CD4-positive, CD25-positive, alpha-beta regulatory T cell (primary cell): Measurements from ENCODE around the gene ALDH1A2. TPM values are rescaled to one million over a fixed set of nuclear protein-coding genes. Genes with fewer than 3 reads are reported as not detected.

Experiments
- ATAC-seq, 2 donors: fragments of 150-1000 bp; cut with Tn5 transposase; one replicate each; pipeline ENCODE4 v1.10.0; 2021; ENCODE audit warnings: low read depth in 2 of 2, moderate number of reproducible peaks in 2 of 2, moderate library complexity in 1 of 2
- DNase-seq, 3 donors: peaks; one replicate each; pipeline versions ENCODE4 v3.0.0 to v3.0.0-alpha.2; 2012 to 2022; ENCODE audit warnings: mixed read lengths in 1 of 3
- H3K27ac ChIP-seq: one replicate; pipeline ENCODE4 v1.7.0; 2013; ENCODE audit warnings: mild to moderate bottlenecking, low read length; ENCODE audit not compliant: insufficient read depth, poor library complexity, severe bottlenecking
- H3K27me3 ChIP-seq: one replicate; pipeline ENCODE4 v1.7.0; 2013; ENCODE audit warnings: low read length; ENCODE audit not compliant: control insufficient read depth, insufficient read depth
- H3K36me3 ChIP-seq: one replicate; pipeline ENCODE4 v1.7.0; 2013; ENCODE audit warnings: mild to moderate bottlenecking, low read length, moderate library complexity; ENCODE audit not compliant: control insufficient read depth, insufficient read depth
- H3K4me1 ChIP-seq: 2 replicates; pipeline ENCODE4 v1.7.0; 2013; ENCODE audit warnings: mild to moderate bottlenecking, low read length; ENCODE audit not compliant: insufficient read depth, control insufficient read depth, poor library complexity, severe bottlenecking
- H3K4me3 ChIP-seq: one replicate; pipeline ENCODE4 v1.7.0; 2013; ENCODE audit warnings: low read depth, mild to moderate bottlenecking, low read length, moderate library complexity
- H3K9me3 ChIP-seq, 2 experiments: 1 replicate in 1 of 2; 2 replicates in 1 of 2; pipeline ENCODE4 v1.7.0; 2013; ENCODE audit warnings: low read length in 2 of 2, mild to moderate bottlenecking in 1 of 2, moderate library complexity in 1 of 2; ENCODE audit not compliant: control insufficient read depth in 2 of 2
- H3K27ac Mint-ChIP-seq, 3 donors: one replicate each; pipeline ENCODE4 v1.8.0; 2020 to 2022; ENCODE audit warnings: mild to moderate bottlenecking in 3 of 3, mixed read lengths in 3 of 3, moderate library complexity in 2 of 3
- H3K27me3 Mint-ChIP-seq: one replicate; pipeline ENCODE4 v1.8.0; 2022; ENCODE audit warnings: mild to moderate bottlenecking, mixed read lengths
- H3K36me3 Mint-ChIP-seq: one replicate; pipeline ENCODE4 v1.8.0; 2020; ENCODE audit warnings: mixed read lengths
- H3K4me1 Mint-ChIP-seq, 4 donors: one replicate each; pipeline ENCODE4 v1.8.0; 2020 to 2022; ENCODE audit warnings: mixed read lengths in 4 of 4, mild to moderate bottlenecking in 1 of 4
- H3K4me3 Mint-ChIP-seq, 4 donors: one replicate each; pipeline ENCODE4 v1.8.0; 2020 to 2022; ENCODE audit warnings: mild to moderate bottlenecking in 4 of 4, mixed read lengths in 4 of 4, moderate library complexity in 3 of 4
- H3K9me3 Mint-ChIP-seq, 7 donors: one replicate each; pipeline ENCODE4 v1.8.0; 2020 to 2022; ENCODE audit warnings: mixed read lengths in 7 of 7, mild to moderate bottlenecking in 3 of 7, moderate library complexity in 2 of 7
- polyA plus RNA-seq, 4 donors: library from polyadenylated mRNA; unstranded; fragments of 300-500 nt; fragmentation: Illumina TruSeq; gene quantifications; one replicate each; pipeline ENCODE4 v1.2.3, GENCODE V29; 2021
- total RNA-seq: library from RNA; stranded (reverse); gene quantifications from one replicate; pipeline ENCODE4 v1.2.3, GENCODE V29; 2022

Gene ALDH1A2
- total and polyA plus RNA-seq, 5 donors from 2014 or later = not detected

DNA sequence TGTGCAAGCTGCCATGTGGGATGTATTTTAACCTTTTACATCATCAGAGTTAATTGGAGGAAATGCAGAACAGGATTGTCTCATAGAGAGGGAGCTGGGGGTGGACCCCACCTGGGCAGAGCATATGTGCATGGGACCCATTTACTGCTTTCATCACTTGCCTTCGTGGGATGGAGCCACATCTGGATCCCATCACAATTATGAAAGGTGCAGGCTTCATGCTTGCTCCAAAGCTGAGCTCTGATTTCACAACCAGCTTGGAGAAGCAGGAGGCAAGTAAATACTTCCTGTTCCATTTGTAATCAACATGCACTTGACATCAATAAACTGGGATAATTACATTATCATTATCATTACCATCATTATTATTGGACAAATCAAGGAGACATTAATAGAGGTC, 161.9 kb downstream of the ALDH1A2 start:
- H3K27me3 Mint-ChIP-seq = peaks cover 7% of the 10 kb centered on the region
- Histone ChIP-seq H3K4me3 (no peak overlapping the region), H3K4me1 (no peaks in the 10 kb centered on the region), H3K9me3 (no peaks in the 10 kb centered on the region), H3K27ac (no peak overlapping the region), H3K36me3 (no peaks in the 10 kb centered on the region), H3K27me3 (peaks cover 2% of the 10 kb centered on the region)
- H3K9me3 Mint-ChIP-seq = peaks cover 0 to 4% (median 1%) of the 10 kb centered on the region in 7 donors
- H3K4me1 Mint-ChIP-seq = no peaks in the 10 kb centered on the region
- DNase-seq = no peak
- H3K4me3 Mint-ChIP-seq = no peak overlapping the region
- no peaks in the 10 kb centered on the region for H3K36me3 Mint-ChIP-seq
- H3K27ac Mint-ChIP-seq = no peak overlapping the region
- ATAC-seq = no peak

Other genes with a start within 250 kb of the ALDH1A2 start
- not detected for gene AQP9, start 72.7 kb upstream of the ALDH1A2 start, total RNA-seq
- gene AQP9, start 72.7 kb upstream of the ALDH1A2 start, polyA plus RNA-seq = under 1 TPM in 2 of 4 donors, not detected in 2; 0.11 to 0.26 TPM